HG02870 (cell line): ENCODE data around the gene PPM1N.

Experiments
- ATAC-seq: cut with Tn5 transposase; IDR thresholded peaks from one replicate; pipeline ENCODE4 v1.9.1; 2021; ENCODE audit warnings: mild to moderate bottlenecking, moderate library complexity; ENCODE audit not compliant: unreplicated experiment

Gene PPM1N

DNA sequence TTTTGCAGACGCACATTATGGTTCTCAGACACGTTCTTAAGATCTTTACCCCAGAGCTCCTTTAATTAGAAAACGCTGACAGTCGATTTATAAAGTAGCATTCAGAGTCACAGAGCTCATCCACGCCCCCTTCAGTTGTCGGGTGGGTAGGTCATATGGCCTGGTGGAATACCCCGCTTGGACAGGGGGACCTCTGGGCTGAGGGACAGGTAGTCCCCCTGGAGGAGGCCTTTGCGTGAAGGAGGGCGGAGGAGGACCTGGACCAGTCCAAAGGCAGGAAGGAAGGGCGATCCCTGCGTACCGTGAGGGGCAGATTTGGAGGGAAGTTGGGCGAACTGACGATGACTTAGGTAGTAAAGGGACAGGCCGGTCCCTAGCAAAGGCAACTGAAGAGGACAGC is 29.5 kb downstream of the PPM1N start:
- no peak for ATAC-seq

DNA sequence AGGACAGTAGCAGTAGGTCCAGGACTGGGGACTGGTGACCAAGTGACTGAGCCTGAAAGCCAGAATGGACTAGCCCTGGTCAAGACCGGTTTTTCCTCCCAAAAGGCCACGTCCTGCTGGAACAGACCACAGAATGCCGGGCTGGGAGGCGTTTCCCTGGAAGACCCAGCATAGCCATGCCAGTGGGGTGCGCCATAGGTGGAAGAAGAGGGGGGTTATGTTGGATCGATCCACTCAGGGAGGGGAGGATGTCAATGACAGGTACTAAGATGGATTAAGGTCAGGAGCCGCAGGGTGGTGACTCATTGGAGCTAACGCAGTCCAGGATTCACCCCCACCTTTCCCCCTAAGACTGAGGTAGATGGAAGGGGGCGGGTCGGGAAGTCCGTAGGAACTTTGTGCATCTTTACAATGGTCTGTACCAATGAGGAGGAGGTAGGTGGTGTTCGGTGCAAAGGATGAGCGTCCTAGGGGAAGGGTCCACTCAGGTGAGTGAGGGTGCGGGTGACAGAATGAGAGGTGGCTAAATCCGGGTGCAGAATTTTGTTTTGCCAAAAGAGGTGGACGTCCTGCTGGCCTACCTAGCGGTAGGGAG is 30.0 kb downstream of the PPM1N start:
- ATAC-seq, result no peak

DNA sequence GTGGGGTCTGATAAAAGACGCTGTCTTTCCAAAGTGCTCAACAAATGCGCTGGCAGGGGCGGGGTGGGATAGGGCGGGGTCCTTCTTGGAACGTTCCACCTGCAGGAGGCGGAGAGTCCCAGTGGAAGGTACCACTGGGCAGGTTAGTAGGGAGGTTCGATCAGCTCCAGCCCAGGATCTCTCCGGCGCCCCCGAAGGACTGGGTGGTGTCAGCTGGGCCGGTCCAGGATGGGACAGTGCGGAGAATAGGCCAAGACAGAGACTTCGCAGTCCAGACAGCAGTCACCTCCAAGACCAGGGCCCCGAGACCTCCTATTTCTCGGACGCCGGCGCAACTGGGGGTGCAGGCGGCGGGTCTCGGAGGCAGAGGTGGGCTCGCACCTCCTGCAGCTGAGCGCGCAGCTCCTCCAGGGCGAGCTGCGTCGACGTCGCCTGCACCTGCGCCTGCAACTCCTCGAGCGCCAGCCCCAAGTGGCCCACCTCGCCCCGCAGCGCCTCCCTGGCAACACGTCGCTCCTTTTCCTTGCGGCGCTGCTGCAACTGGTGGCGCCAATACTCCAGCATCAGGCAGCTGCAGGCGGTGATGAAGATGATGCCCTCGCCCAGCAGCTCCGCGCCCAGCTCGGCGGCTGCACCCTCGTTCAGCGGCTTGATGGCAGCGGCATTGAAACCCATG is 30.6 kb downstream of the PPM1N start:
- ATAC-seq, result no peak

DNA sequence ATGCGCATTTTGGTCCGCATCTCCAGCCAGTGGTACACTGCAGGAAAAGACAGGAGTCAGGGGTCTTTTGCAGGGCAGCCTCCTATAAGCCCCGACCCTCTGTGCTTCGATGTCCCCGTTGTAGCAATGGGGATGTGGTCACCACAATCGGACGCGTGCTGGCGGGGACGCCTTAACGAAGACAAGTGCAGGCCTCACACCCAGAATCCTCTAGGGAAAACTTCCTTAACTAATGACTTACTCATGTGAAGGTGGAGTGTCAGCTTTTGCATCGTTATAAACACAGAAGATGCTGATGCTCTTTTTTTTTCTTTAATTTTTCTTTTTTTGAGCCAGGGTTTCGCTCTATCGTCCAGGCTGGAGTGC is 31.2 kb downstream of the PPM1N start:
- no peak for ATAC-seq

DNA sequence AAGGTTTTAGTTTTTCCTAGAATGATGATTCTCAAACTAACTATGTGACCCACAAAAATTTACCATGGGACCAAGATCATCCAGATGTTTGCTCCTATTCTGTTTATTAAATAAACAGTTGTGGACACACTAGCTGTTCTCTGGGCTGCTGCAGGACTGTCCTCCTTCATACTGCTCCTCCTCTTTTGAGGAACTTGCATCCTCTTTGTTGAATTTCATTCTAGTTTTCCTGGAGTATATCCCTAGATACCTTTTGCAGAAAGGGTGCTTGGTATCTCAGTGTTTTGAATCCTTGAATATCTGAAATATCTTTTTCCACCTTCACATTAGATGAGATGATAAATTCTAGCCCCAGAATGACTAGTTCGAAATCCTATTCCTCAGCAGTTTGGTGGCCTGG is 33.1 kb downstream of the PPM1N start:
- ATAC-seq, result no peak

DNA sequence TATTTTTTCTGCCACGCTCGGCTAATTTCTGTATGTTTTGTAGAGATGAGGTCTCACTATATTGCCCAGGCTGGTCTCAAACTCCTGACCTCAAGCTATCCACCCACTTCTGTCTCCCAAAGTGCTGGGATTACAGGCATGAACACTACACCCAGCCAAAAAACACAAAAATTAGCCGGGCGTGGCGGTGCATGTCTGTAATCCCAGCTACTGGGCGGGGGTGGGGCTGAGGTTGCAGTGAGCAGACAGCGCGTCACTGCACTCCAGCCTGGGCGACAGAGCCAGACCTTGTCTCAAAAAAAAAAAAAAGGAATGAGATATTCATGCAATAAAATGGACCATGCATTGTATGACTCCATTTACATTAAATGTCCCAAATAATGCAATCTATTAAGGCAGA is 41.2 kb downstream of the PPM1N start:
- ATAC-seq, result no peak

DNA sequence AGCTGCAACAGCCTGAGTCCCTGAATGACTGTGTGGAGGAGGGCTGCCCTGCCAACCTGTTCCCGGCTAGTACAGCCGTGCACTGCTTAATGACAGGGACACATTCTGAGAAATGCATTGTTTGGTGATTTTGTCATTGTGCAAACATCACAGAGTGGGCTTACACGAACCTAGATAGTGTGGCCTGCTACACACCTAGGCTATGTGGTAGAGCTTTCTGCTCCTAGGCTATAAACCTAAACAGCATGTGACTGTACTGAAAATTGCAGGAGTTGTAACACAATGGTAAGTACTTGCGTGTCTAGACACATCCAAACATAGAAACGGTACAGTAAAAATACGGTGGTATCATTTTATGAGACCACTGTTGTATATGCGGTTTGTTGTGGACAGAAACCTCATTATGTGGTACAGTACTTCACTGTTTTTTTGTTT is 44.0 kb downstream of the PPM1N start:
- no peak for ATAC-seq

DNA sequence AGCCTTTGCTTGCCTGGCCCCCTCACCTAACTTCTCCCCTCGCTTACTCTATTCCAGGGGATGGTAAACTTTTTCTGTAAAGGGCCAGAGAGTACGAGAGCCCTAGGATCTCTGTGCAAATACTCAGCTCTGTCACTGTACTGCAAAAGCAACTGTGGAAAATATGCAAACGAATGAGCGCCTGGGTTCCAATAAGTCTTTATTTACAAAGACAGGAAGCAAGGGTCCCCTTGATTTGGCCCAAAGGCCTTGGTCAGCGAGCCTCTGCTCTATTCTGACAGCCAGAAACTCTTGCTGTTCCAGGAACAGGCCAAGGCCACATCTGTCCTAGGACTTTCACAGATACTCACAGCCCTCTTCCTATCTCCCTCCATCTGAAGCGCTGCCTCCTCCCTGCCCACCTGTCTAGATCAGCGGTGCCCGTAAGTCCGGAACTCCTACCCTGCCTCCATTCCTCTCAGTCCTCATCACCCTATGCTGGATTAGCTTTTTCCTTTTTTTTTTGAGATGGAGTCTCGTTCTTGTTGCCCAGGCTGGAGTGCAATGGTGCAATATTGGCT is 49.0 kb downstream of the PPM1N start:
- no peak for ATAC-seq

DNA sequence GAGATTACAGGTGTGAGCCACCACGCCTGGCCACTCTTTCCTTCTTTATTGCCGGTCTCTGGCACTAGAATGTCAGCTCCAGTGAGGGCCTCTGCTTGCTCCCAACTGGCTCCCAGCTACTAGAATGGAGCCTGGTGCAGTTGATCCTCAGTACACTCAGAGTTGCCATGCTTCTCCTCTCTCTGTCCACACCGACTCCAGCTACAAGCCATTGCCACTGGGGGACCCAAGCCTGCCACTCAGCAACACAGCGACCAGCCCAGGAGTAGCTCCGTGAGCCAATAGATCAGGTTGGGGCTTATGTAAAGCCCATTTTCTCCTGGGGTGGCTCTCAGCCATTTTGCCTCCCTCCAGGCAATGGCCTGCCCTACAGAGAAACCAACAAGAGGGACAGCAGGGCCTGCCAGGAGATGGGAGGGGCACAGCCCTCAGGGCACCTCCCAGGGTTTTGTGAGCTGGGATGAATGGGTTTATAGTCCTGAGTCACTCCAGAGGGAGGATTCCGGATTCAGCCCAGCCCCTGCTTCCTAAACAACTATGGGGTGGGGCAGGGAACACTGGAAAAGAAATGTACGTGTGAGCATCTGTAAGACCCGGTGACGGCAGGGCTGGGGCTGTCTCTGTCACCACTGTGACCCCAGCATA is 49.8 kb downstream of the PPM1N start:
- ATAC-seq, result no peak
